ENCODE results near the gene PRKCE. TPM values are rescaled to one million over a fixed set of nuclear protein-coding genes. Genes with fewer than 3 reads are reported as not detected.

Gene PRKCE
- total and polyA plus RNA-seq, 2 donors (not counting 1 experiment from before 2014, with no cell fraction given), result 23.6 to 271 TPM

- H3K9me3 ChIP-seq (ENCODE audit: control extremely low read depth in 1 of 3, control insufficient read depth in 2 of 3, insufficient read depth in 1 of 3, low read length in 2 of 3), result no peaks in the 10 kb centered on the region
- no peak overlapping the region for H3K27ac Mint-ChIP-seq
- H3K4me3 Mint-ChIP-seq, result no peak overlapping the region
- H3K79me2 ChIP-seq (ENCODE audit: control insufficient read depth, insufficient read depth, low read length), result peaks cover 38% of the 10 kb centered on the region
- intact Hi-C loops (cut with micrococcal nuclease), result no loop called here
- no peak overlapping the region for H3K9ac ChIP-seq (ENCODE audit: low read length)
- TF ChIP-seq CTCF (IDR thresholded peaks at IDR 0.05) (no peak), EZH2 (IDR thresholded peaks at IDR 0.05; ENCODE audit: borderline replicate concordance, insufficient read depth, low read depth, low read length, poor library complexity, severe bottlenecking) (no peak)
- peaks cover 52% of the 10 kb centered on the region for H3K4me1 Mint-ChIP-seq
- peaks cover 59% of the 10 kb centered on the region for H4K20me1 ChIP-seq (ENCODE audit: control insufficient read depth, insufficient read depth, low read length, poor library complexity, severe bottlenecking)
- no peak overlapping the region for H2AFZ ChIP-seq (ENCODE audit: insufficient read depth, low read depth, low read length, poor library complexity, severe bottlenecking)
- H3K9me3 Mint-ChIP-seq (ENCODE audit: insufficient read depth), result no peaks in the 10 kb centered on the region
- no peak for ATAC-seq (ENCODE audit: low read depth)
- DNase-seq, result no peak
- POLR2A ChIA-PET, result no interaction called here
- no peak overlapping the region for H3K4me3 ChIP-seq (ENCODE audit: control extremely low read depth in 1 of 5, extremely low read depth in 1 of 5, insufficient read depth in 1 of 5, low read depth in 2 of 5, low read length in 4 of 5)
- peaks cover 0 to 3% of the 10 kb centered on the region in 2 experiments for H3K36me3 ChIP-seq (replicated peaks in 1 of 2; ENCODE audit: control extremely low read depth in 1 of 2, control insufficient read depth in 1 of 2, extremely low read depth in 1 of 2, insufficient read depth in 2 of 2, low read length in 1 of 2)
- WGBS (ENCODE audit: insufficient coverage), result 86% methylated on average over 2 of the region's 8 CpGs
- H3K27ac ChIP-seq (ENCODE audit: low read length in 2 of 2), result no peak overlapping the region
- H3K4me1 ChIP-seq (ENCODE audit: control insufficient read depth in 2 of 2, insufficient read depth in 2 of 2, low read length in 2 of 2), result peaks cover 13 to 20% of the 10 kb centered on the region in 2 donors
- no peak overlapping the region for H3K4me2 ChIP-seq (replicated peaks; ENCODE audit: low read depth, low read length, poor library complexity, severe bottlenecking)
- CTCF ChIA-PET, result no interaction called here
- H3K27me3 Mint-ChIP-seq, result no peaks in the 10 kb centered on the region
- no peaks in the 10 kb centered on the region for H3K27me3 ChIP-seq (replicated peaks in 1 of 4; ENCODE audit: control extremely low read depth in 1 of 4, control insufficient read depth in 3 of 4, insufficient read depth in 4 of 4, low read length in 3 of 4)
These were observed 308.8 kb downstream of the PRKCE start for GRCh38 chr2:45960057-45960863.

GRCh38 chr2:45962177-45962921, 310.9 kb downstream of the PRKCE start:
- CTCF ChIA-PET, result interaction anchor here (1.1 kb wide), 1 partner anchor 31 kb away, joined by 4 read pairs; no protein-coding TSS in a partner anchor
- Mint-ChIP-seq H3K4me3 (no peak overlapping the region), H3K4me1 (peaks cover 62% of the 10 kb centered on the region), H3K27me3 (no peaks in the 10 kb centered on the region), H3K27ac (no peak overlapping the region), H3K9me3 (ENCODE audit: insufficient read depth) (no peaks in the 10 kb centered on the region)
- intact Hi-C loops (cut with micrococcal nuclease), result no loop called here
- no peak for ATAC-seq (ENCODE audit: low read depth)
- Histone ChIP-seq H4K20me1 (ENCODE audit: control insufficient read depth, insufficient read depth, low read length, poor library complexity, severe bottlenecking) (peaks cover 57% of the 10 kb centered on the region), H3K9me3 (ENCODE audit: control extremely low read depth in 1 of 3, control insufficient read depth in 2 of 3, insufficient read depth in 1 of 3, low read length in 2 of 3) (no peaks in the 10 kb centered on the region), H2AFZ (ENCODE audit: insufficient read depth, low read depth, low read length, poor library complexity, severe bottlenecking) (no peak overlapping the region), H3K79me2 (ENCODE audit: control insufficient read depth, insufficient read depth, low read length) (peaks cover 38% of the 10 kb centered on the region), H3K4me1 (ENCODE audit: control insufficient read depth in 2 of 2, insufficient read depth in 2 of 2, low read length in 2 of 2) (peaks cover 13 to 20% of the 10 kb centered on the region in 2 donors), H3K27ac (ENCODE audit: low read length in 2 of 2) (no peak overlapping the region), H3K36me3 (replicated peaks in 1 of 2; ENCODE audit: control extremely low read depth in 1 of 2, control insufficient read depth in 1 of 2, extremely low read depth in 1 of 2, insufficient read depth in 2 of 2, low read length in 1 of 2) (peaks cover 0 to 3% of the 10 kb centered on the region in 2 experiments), H3K4me3 (ENCODE audit: control extremely low read depth in 1 of 5, extremely low read depth in 1 of 5, insufficient read depth in 1 of 5, low read depth in 2 of 5, low read length in 4 of 5) (no peak overlapping the region), H3K9ac (ENCODE audit: low read length) (no peak overlapping the region), H3K4me2 (replicated peaks; ENCODE audit: low read depth, low read length, poor library complexity, severe bottlenecking) (no peak overlapping the region), H3K27me3 (replicated peaks in 1 of 4; ENCODE audit: control extremely low read depth in 1 of 4, control insufficient read depth in 3 of 4, insufficient read depth in 4 of 4, low read length in 3 of 4) (no peaks in the 10 kb centered on the region)
- POLR2A ChIA-PET, result no interaction called here
- 92% methylated on average over 2 of the region's 7 CpGs for WGBS (ENCODE audit: insufficient coverage)
- no peak for DNase-seq
- TF ChIP-seq EZH2 (IDR thresholded peaks at IDR 0.05; ENCODE audit: borderline replicate concordance, insufficient read depth, low read depth, low read length, poor library complexity, severe bottlenecking) (no peak), CTCF (IDR thresholded peaks at IDR 0.05) (no peak)
